ENCODE measurements around the gene CABYR. TPM values are rescaled to one million over a fixed set of nuclear protein-coding genes. Genes with fewer than 3 reads are reported as not detected.
A peak's percentile ranks its signal among the peaks of the same experiment; 100 is the strongest.

Gene CABYR
- total RNA-seq, 1 experiment from 2014 or later: 10.6 TPM

- H3K27ac Mint-ChIP-seq (ENCODE audit: unreplicated experiment): no peak overlapping the region
- no peak overlapping the region for H3K4me3 Mint-ChIP-seq (ENCODE audit: low read depth, unreplicated experiment)
- peaks cover 6% of the 10 kb centered on the region for H3K4me1 Mint-ChIP-seq (ENCODE audit: low read depth, unreplicated experiment)
- intact Hi-C loops (cut with micrococcal nuclease; ENCODE audit: unreplicated experiment): loop anchor here (1.0 to 10.0 kb wide), 3 partner anchors 40 to 138 kb away; no protein-coding TSS in a partner anchor
- DNase-seq: peak; percentile 81
- no TSS peak for BruUV-seq (replicated peaks)
- peak; percentile 90 for TF ChIP-seq CTCF (IDR thresholded peaks at IDR 0.05; ENCODE audit: unreplicated experiment)
- H3K36me3 Mint-ChIP-seq (ENCODE audit: insufficient read depth, unreplicated experiment): no peaks in the 10 kb centered on the region
- CTCF ChIA-PET: interaction anchor here (0.6 to 1.5 kb wide), 15 partner anchors 11 to 312 kb away, joined by 3 to 17 read pairs (median 4); partner anchors contain the start of gene CABYR
- no peaks in the 10 kb centered on the region for H3K9me3 Mint-ChIP-seq (ENCODE audit: low read depth, unreplicated experiment)
- H3K27me3 Mint-ChIP-seq (ENCODE audit: unreplicated experiment): no peaks in the 10 kb centered on the region
These were observed 38.0 kb downstream of the CABYR start for GRCh38 chr18:24176727-24177416.

- BruUV-seq (replicated peaks): no TSS peak
- no peak overlapping the region for H3K4me3 Mint-ChIP-seq (ENCODE audit: low read depth, unreplicated experiment)
- no peak overlapping the region for H3K27ac Mint-ChIP-seq (ENCODE audit: unreplicated experiment)
- intact Hi-C loops (cut with micrococcal nuclease; ENCODE audit: unreplicated experiment): loop anchor here (5.0 to 10.0 kb wide), 2 partner anchors 40 to 137 kb away; no protein-coding TSS in a partner anchor
- no peaks in the 10 kb centered on the region for H3K36me3 Mint-ChIP-seq (ENCODE audit: insufficient read depth, unreplicated experiment)
- no peaks in the 10 kb centered on the region for H3K27me3 Mint-ChIP-seq (ENCODE audit: unreplicated experiment)
- peaks cover 14% of the 10 kb centered on the region for H3K4me1 Mint-ChIP-seq (ENCODE audit: low read depth, unreplicated experiment)
- CTCF ChIA-PET: interaction anchor here (1.3 to 1.5 kb wide), 3 partner anchors 93 to 312 kb away, joined by 14 to 17 read pairs (median 16); no protein-coding TSS in a partner anchor
- no peak for TF ChIP-seq CTCF (IDR thresholded peaks at IDR 0.05; ENCODE audit: unreplicated experiment)
- no peaks in the 10 kb centered on the region for H3K9me3 Mint-ChIP-seq (ENCODE audit: low read depth, unreplicated experiment)
- DNase-seq: no peak
These were observed 38.8 kb downstream of the CABYR start for GRCh38 chr18:24177499-24178133.

- Mint-ChIP-seq H3K27ac (ENCODE audit: unreplicated experiment) (no peak overlapping the region), H3K4me1 (ENCODE audit: low read depth, unreplicated experiment) (peaks cover 14% of the 10 kb centered on the region), H3K9me3 (ENCODE audit: low read depth, unreplicated experiment) (no peaks in the 10 kb centered on the region), H3K4me3 (ENCODE audit: low read depth, unreplicated experiment) (no peak overlapping the region), H3K27me3 (ENCODE audit: unreplicated experiment) (no peaks in the 10 kb centered on the region), H3K36me3 (ENCODE audit: insufficient read depth, unreplicated experiment) (no peaks in the 10 kb centered on the region)
- no TSS peak for BruUV-seq (replicated peaks)
- CTCF ChIA-PET: no interaction called here
- TF ChIP-seq CTCF (IDR thresholded peaks at IDR 0.05; ENCODE audit: unreplicated experiment): no peak
- DNase-seq: no peak
- intact Hi-C loops (cut with micrococcal nuclease; ENCODE audit: unreplicated experiment): no loop called here
These were observed 41.2 kb downstream of the CABYR start for GRCh38 chr18:24180048-24180447.

GRCh38 chr18:24181806-24182205, 42.9 kb downstream of the CABYR start:
- Mint-ChIP-seq H3K36me3 (ENCODE audit: insufficient read depth, unreplicated experiment) (no peaks in the 10 kb centered on the region), H3K4me3 (ENCODE audit: low read depth, unreplicated experiment) (no peak overlapping the region), H3K9me3 (ENCODE audit: low read depth, unreplicated experiment) (no peaks in the 10 kb centered on the region), H3K27ac (ENCODE audit: unreplicated experiment) (no peak overlapping the region), H3K27me3 (ENCODE audit: unreplicated experiment) (no peaks in the 10 kb centered on the region), H3K4me1 (ENCODE audit: low read depth, unreplicated experiment) (peaks cover 14% of the 10 kb centered on the region)
- DNase-seq: no peak
- no peak for TF ChIP-seq CTCF (IDR thresholded peaks at IDR 0.05; ENCODE audit: unreplicated experiment)
- BruUV-seq (replicated peaks): no TSS peak
- intact Hi-C loops (cut with micrococcal nuclease; ENCODE audit: unreplicated experiment): no loop called here
- CTCF ChIA-PET: no interaction called here
